Activated CD8-positive, alpha-beta memory T cell treated with anti-CD3 and anti-CD28 coated beads for 24 hours (primary cell): ENCODE data around the gene NR1D2.
"Not testable (repeated sequence)": the region's sequence is repeated elsewhere in the genome, so short reads cannot be mapped to it uniquely, and the experiment has no call there.

Experiments used
- DNase-seq: peaks from one replicate; pipeline ENCODE4 v3.0.0-alpha.2; 2020

NR1D2 gene

GRCh38 chr3:23944861-23945662, at the start of gene NR1D2:
Gene NR1D2 (plus strand): TSS chr3:23945286. CDS start chr3:23945579, 293 bp downstream.
- peak; percentile 84 for DNase-seq

- DNase-seq = no peak
These were observed 44.3 kb upstream of the NR1D2 start for GRCh38 chr3:23900744-23901143.

GRCh38 chr3:23904545-23904944, 40.5 kb upstream of the NR1D2 start:
- no peak for DNase-seq

- DNase-seq = no peak
These were observed 35.7 kb upstream of the NR1D2 start for GRCh38 chr3:23909341-23909740.

DNA sequence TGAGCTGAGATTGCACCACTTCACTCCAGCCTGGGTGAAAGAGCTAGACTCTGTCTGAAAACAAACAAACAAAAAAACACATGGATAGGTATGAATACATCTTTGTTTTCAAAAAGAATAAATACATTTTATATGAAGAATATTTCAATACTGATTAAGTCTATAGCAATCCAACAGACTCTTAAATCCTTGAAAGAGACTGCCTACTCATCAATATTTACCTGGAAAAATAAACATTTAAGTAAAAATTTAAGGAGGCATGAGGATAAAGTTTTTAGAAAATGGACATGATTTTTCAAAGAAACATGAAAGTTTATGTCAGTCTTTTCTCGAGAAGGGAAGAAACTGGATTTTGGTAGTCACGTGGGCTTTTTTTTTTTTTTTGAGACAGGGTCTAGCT, 33.7 kb upstream of the NR1D2 start:
- no peak for DNase-seq

- DNase-seq = not testable (repeated sequence)
These were observed 32.8 kb upstream of the NR1D2 start for GRCh38 chr3:23912335-23912734.

GRCh38 chr3:23913182-23913581, 31.9 kb upstream of the NR1D2 start:
- no peak for DNase-seq

DNA sequence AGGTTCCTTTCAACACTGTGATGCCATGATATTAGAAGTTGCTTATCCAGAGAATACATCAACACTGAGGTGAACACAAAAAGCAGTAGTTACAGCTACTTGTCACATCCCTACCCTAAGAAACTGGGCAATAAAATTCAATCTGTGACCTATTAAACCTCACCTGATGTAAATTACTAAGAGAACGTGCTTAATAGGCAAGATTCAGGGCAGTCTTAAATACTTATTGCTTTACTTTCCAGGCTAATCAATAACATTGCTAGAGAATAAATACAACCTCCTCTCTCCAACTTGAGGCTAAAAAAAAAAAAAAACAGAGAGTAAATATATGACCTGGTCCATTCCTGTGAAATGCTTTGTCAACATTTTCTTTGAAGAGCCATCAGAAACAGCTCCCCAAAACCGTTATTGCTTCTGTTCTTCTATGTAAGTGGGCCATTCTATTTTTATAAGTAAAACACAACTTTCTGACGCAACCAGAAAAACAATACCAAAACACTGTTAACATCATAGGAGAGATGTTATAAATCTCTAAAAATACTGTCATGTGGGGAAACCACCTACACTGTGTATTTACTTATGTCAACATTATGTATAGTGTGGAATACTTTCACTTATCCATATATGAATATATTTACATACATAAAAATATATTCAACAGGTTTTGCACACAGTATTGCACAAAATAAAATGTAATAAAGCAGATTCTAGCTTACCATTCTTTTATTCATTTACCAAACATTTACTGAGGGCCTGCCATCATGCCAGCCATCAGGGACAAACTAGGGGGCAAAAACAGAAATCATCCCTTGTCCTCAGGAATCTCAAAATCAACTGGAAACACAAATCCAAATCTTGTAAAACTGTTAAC, 31.0 kb upstream of the NR1D2 start:
- DNase-seq = no peak

- DNase-seq = no peak
These were observed 29.5 kb upstream of the NR1D2 start for GRCh38 chr3:23915537-23916108.

- DNase-seq = no peak
These were observed 28.8 kb upstream of the NR1D2 start for GRCh38 chr3:23916152-23916885.

DNA sequence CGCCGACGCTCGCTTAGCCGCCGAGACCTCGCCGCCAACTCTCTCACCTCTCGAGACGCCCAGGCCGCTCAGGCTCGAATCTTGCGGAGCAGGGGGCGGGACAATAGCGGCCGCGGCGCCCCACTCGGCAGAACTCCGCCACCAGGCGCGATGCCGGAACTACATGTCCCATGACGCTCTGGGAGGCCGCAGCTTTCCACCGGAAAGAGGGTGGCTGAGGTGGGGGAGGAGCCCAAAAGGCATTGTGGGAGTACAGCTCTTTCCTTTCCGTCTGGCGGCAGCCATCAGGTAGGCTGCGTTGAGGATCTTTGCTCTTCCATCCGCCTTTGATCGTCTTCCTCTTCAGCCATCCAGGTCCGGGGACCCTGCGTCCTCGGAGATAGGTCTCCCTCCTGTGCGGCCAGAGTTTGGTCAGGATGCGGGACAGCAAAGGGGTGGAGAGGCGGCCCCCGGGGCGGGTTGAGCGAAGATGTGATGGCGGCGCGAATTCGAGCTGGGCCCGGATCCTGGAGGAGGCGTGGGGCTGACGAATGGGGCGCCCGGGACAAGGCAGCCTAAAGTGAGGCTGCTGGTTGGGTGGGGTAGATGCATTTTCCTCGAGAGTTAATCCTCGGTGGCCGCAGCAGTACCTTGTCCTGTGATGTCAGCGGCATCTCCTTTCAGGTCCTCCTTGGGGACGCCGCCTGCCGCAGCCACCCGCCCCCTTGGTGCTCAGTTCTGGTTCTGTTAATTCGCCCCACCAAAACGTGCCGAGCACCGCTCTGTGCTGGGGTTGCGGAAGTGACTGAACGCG, 28.0 kb upstream of the NR1D2 start, which contains the start of the genes NKIRAS1 and RPL15:
TSS of gene NKIRAS1 (minus strand) at position 105 of the 793 bp plus-strand sequence. CDS start 6,086 bp downstream, outside the sequence.
TSS of gene RPL15 (plus strand) at position 247 of the 793 bp plus-strand sequence. CDS start 728 bp downstream, outside the sequence.
- DNase-seq = peak; percentile 96

GRCh38 chr3:23917679-23918303, 27.3 kb upstream of the NR1D2 start:
- not testable (repeated sequence) for DNase-seq

DNA sequence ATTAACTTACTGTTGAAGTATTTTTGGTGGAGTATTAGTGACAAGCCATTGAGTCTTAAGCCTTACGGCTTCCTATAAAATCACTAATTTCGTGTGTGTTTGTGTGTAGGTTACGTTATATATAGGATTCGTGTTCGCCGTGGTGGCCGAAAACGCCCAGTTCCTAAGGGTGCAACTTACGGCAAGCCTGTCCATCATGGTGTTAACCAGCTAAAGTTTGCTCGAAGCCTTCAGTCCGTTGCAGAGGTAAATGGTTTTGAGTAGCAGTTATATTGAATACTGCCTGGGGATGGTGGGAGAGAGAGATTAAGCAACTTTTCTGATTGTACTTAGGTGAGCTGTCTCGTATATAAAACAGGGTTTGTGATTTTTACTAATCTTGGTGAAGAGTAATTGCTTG, 26.8 kb upstream of the NR1D2 start:
- DNase-seq = not testable (repeated sequence)

DNA sequence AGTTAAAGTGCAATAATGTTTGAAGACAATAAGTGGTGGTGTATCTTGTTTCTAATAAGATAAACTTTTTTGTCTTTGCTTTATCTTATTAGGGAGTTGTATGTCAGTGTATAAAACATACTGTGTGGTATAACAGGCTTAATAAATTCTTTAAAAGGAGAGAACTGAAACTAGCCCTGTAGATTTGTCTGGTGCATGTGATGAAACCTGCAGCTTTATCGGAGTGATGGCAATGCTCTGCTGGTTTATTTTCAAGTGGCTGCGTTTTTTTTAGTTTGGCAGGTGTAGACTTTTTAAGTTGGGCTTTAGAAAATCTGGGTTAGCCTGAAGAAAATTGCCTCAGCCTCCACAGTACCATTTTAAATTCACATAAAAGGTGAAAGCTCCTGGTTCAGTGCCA, 25.5 kb upstream of the NR1D2 start:
- DNase-seq = no peak

DNA sequence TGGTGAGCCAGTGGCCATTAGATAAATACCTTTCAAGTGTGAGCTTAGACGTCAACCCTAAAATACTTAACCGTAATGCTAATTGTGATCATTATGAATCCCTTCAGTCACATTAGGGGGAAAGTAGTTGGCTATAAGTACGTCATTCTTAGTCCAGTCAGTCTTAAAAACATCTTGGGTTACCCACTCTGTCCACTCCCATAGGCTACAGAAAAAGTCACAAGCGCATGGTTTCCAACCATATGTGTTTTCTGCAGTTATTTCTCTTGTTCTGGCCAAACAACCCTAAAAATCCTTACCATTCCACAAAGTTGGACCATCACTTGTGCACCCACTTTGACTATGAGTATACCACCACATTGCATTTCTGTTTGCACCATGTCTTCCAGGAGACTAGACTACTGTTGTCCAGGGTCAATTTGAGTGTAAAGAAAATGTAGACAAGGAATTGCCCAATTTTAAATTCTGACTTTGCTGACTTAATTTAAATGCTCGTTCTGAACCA, 24.9 kb upstream of the NR1D2 start:
- DNase-seq = no peak

DNA sequence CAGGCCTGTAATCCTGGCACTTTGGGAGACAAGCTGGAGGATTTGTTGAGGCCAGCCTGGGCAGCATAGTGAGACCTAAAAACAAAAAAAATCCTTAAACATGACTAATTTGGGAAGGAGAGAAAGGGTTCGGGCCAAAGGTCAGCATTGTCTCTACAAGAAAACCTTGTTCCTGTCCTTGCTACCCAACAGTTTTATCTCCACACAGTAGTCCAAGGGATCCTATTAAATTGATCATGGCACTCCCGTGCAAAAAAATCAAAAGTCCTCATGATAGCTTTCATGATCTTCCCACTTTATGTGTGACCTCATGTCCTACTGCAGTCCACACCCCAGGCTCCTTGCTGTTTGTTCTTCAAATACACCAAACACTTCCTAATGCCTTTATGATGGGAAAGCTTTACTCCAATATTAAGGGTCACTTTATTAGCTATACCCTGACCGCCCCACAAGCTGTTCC, 24.0 kb upstream of the NR1D2 start:
- DNase-seq = no peak

DNA sequence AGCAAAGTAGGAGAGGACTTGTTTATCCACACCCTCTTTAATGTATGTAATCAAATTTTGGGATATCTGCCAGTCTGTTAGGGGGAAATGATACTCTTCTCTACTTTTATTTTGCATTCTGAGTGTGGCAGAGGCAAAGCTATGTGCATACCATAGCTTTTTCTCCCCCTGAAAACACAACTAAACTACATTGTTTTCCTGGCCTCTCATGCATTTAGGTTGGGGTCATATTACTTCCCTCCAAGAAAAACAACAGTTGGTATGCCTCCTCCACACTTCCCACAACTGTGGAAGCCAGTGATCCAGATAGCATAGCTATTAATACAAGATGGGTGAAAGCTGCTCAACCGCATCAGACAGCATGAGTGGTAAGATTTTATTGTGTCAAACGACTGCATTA, 21.3 kb upstream of the NR1D2 start:
- DNase-seq = no peak

DNA sequence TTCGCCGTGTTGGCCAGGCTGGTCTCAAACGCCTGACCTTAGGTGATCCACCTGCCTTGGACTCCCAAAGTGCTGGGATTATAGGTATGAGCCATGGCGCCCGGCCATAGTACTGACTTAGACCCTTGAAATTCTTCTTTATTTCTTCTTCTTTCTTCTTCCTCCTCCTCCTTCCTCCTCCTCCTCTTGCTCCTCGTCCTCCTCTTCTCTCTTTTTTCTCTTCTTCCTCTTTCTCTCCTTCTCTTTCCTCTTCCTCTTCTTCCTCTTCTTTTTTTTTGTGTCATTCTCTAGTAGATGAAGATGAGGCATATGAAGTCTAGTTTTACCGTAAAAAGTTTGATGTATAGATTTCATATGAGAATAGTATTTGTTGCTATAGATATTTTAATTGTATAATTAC, 18.8 kb upstream of the NR1D2 start:
- DNase-seq = no peak

GRCh38 chr3:23926736-23927135, 18.4 kb upstream of the NR1D2 start:
- no peak for DNase-seq

DNA sequence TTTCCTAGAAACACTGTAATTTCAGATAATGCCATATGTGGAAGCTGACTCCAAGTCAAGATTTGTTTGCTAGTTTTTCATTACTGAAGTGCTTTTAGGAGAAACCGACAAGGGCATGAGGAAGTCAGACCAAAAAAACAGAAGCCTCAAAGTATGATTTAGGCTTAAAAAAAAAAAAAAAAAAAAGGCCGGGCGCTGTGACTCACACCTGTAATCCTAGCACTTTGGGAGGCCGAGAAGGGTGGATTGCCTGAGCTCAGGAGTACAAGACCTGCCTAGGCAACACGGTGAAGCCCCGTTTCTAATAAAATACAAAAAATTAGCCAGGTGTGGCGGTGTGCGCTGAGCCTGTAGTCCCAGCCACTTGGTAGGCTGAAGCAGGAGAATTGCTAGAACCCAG, 16.6 kb upstream of the NR1D2 start:
- DNase-seq = no peak

DNA sequence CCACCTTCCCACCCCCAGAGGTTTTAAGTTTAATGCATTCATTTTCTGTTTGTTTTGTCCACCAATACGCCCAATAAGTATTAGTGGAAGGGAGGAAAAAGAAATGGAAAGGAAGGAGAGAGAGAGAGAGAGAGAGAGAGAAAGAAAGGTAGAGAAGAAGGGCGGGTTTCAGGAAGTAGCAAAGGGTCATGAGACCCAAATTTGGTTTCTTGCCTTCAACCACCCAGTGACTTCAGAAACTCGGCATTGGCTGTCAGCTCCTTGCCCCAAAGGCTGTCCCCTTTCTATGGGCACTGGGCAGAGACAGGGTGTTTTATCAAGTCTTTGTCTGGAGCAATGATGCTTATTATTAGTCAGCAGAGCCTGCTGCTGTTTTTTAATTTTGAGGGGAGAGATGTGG, 13.5 kb upstream of the NR1D2 start:
- no peak for DNase-seq
